H1 (cell line): ENCODE measurements around the gene TGM3. TPM values are rescaled to one million over a fixed set of nuclear protein-coding genes. Genes with fewer than 3 reads are reported as not detected.

Experiments
- RBBP5 ChIP-seq: IDR thresholded peaks from 2 replicates; pipeline ENCODE4 v1.7.1; 2012; ENCODE audit warnings: low read depth, mild to moderate bottlenecking, inconsistent platforms, low read length, moderate library complexity, borderline replicate concordance
- SP1 ChIP-seq: IDR thresholded peaks from 2 replicates; pipeline ENCODE4 v1.6.1; 2011; ENCODE audit warnings: low read depth, low read length
- polyA plus RNA-seq, 7 experiments: library from polyadenylated mRNA; depleted of rRNA in 3 of 7; stranded (reverse) in 5 of 7; unstranded in 2 of 7; fragments of >200 nt in 5 of 7; fragments of 200-250 nt in 2 of 7; gene quantifications; 1 replicate in 5 of 7; 2 replicates in 1 of 7; 4 replicates in 1 of 7; pipeline versions ENCODE4 v1.2.1 to v1.2.3, GENCODE V29; 2011 to 2013; ENCODE audit warnings: missing spikeins in 2 of 7, mixed read lengths in 2 of 7
- total RNA-seq: library from RNA; stranded (reverse); fragmentation: NEBNext Ultra II Directional; extraction: Animal tissue kit (Norgen Biotek cat#: 25700); gene quantifications from 2 replicates; pipeline ENCODE4 v1.2.1, GENCODE V29; 2021

TGM3 gene
- total and polyA plus RNA-seq, 2 of the 8 experiments (the other 6 are each of a cell fraction or from before 2014, with no cell fraction given): 0.12 TPM; not detected in 1

DNA sequence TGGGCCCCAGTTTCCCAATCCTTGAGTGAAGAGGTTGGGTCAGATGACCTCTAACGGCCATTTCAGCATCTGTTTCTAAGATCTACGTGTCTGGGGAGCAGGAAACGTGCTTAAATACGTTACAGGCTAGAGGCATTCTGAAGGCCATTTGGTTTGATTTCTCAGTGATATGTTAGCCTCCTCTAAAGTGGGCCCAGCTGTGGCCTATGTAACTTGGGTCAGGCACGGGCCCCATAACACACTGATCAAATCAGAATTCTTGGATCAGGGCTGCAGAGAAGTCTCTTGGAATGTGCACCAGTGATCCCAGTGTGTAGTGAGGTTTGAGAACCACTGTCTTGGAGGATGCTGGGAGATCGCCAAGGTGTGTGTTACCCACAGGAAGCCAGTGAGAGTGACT, 36.1 kb upstream of the TGM3 start (continued):
- TF ChIP-seq RBBP5 (no peak), SP1 (no peak)
